K562 (cell line): ENCODE data around the gene ZFP64. TPM values are rescaled to one million over a fixed set of nuclear protein-coding genes. Genes with fewer than 3 reads are reported as not detected.

ENCODE experiments used
- CREB5 ChIP-seq: fragments of 250-450 bp; sonication (Bioruptor Pico); IDR thresholded peaks from 2 replicates; pipeline ENCODE4 v1.5.0; 2020; ENCODE audit warnings: mild to moderate bottlenecking
- E2F6 ChIP-seq, 2 experiments: IDR thresholded peaks; 2 replicates each; pipeline ENCODE4 v1.6.1; 2011; ENCODE audit warnings: borderline replicate concordance in 1 of 2, control low read depth in 1 of 2, low read depth in 1 of 2, low read length in 1 of 2, mild to moderate bottlenecking in 1 of 2, mixed read lengths in 1 of 2, moderate library complexity in 1 of 2; ENCODE audit not compliant: insufficient read depth in 1 of 2, insufficient read length in 1 of 2, poor library complexity in 1 of 2, severe bottlenecking in 1 of 2; ENCODE audit errors: extremely low read depth in 1 of 2
- FOSL1 ChIP-seq: fragments of 200-800 bp; sonication (Bioruptor generic); conservative IDR thresholded peaks from 2 replicates; pipeline ENCODE4 v1.6.1; 2016; ENCODE audit warnings: missing genetic modification characterization, missing compliant biosample characterization
- GTF2F1 ChIP-seq: IDR thresholded peaks from 2 replicates; pipeline ENCODE4 v1.6.1; 2011; ENCODE audit warnings: low read depth, low read length, improper control_type of control experiment
- NCOA4 ChIP-seq: fragments of 450-650 bp; IDR thresholded peaks from 2 replicates; pipeline ENCODE4 v1.6.1; 2018; ENCODE audit warnings: mild to moderate bottlenecking; ENCODE audit not compliant: partially characterized antibody
- SOX6 ChIP-seq: fragments of 450-650 bp; IDR thresholded peaks from 2 replicates; pipeline ENCODE4 v1.6.1; 2014; ENCODE audit warnings: mild to moderate bottlenecking
- TEAD2 ChIP-seq: fragments of 450-650 bp; IDR thresholded peaks from 2 replicates; pipeline ENCODE4 v1.6.1; 2016; ENCODE audit warnings: missing genetic modification characterization, control low read depth, missing compliant biosample characterization
- TRIM25 ChIP-seq: fragments of 450-650 bp; IDR thresholded peaks from 2 replicates; pipeline ENCODE4 v1.7.0; 2016; ENCODE audit warnings: borderline replicate concordance
- ZNF347 ChIP-seq: fragments of 450-650 bp; formaldehyde crosslinking; IDR thresholded peaks from 2 replicates; pipeline ENCODE4 v1.4.0; 2020; ENCODE audit warnings: low read depth, mild to moderate bottlenecking, moderate library complexity
- ZNF395 ChIP-seq: fragments of 200-800 bp; sonication (Bioruptor generic); IDR thresholded peaks from 2 replicates; pipeline ENCODE4 v1.6.1; 2017; ENCODE audit warnings: missing genetic modification characterization, missing compliant biosample characterization
- ZNF592 ChIP-seq: fragments of 450-650 bp; IDR thresholded peaks from 2 replicates; pipeline ENCODE4 v1.6.1; 2017; ENCODE audit warnings: antibody characterized with exemption, mild to moderate bottlenecking
- ZNF740 ChIP-seq, 3 experiments: fragments of 200-800 bp in 1 of 3; sonication (Bioruptor generic) in 1 of 3; sonication (generic) in 1 of 3; formaldehyde crosslinking in 1 of 3; IDR thresholded peaks; 2 replicates each; pipeline versions ENCODE4 v1.6.1 to v1.8.0; 2016 to 2022; ENCODE audit warnings: mild to moderate bottlenecking in 2 of 3, missing compliant biosample characterization in 2 of 3, missing genetic modification characterization in 2 of 3, missing genetic modification reagents in 1 of 3
- ZNF77 ChIP-seq: fragments of 250-450 bp; sonication (Bioruptor Pico); IDR thresholded peaks from 2 replicates; pipeline ENCODE4 v1.5.0; 2020
- polyA plus RNA-seq, 8 experiments: library from polyadenylated mRNA; depleted of rRNA in 4 of 8; stranded (reverse) in 5 of 8; unstranded in 3 of 8; fragments of >200 nt; fragmentation: Nextera tagmentation in 2 of 8; fragmentation: Illumina TruSeq in 1 of 8; extraction: Ambion mirVana in 2 of 8; extraction: Trizol in 1 of 8; gene quantifications; 2 replicates each; pipeline versions ENCODE4 v1.2.1 to v1.2.3, GENCODE V29; 2011 to 2014; ENCODE audit warnings: inconsistent platforms in 1 of 8, missing spikeins in 1 of 8
- total RNA-seq, 7 experiments: library from RNA; depleted of rRNA in 6 of 7; stranded (reverse); fragments of >200 nt in 6 of 7; fragmentation: Illumina TruSeq in 2 of 7; extraction: Trizol in 2 of 7; gene quantifications; 2 replicates each; pipeline versions ENCODE4 v1.2.1 to v1.2.3, GENCODE V29; 2011 to 2021; ENCODE audit warnings: low replicate concordance in 1 of 7

ZFP64 gene
- total and polyA plus RNA-seq, 9 of the 15 experiments (the other 6 are each of a cell fraction or from before 2014, with no cell fraction given): 1.4 to 13.4 (median 7.0) TPM

GRCh38 chr20:52191132-52191915, at the start of gene ZFP64 (continued):
- peak; percentile 87 for TF ChIP-seq ZNF740 (CRISPR knock-in tag; IDR thresholded peaks at IDR 0.05)
- peak in 1 of 2 experiments; percentile 89; a peak in 2 of 4 replicates for TF ChIP-seq ZNF740 (tag; IDR thresholded peaks at IDR 0.05)
- 0 out of 2 replicates have a peak, but pooled peaks have one; percentile 49 for TF ChIP-seq GTF2F1
- TF ChIP-seq ZNF592: 0 out of 2 replicates have a peak, but pooled peaks have one; percentile 7
- no peak for TF ChIP-seq TEAD2 (tag)
- peak in 1 of 2 experiments; percentile 40 for TF ChIP-seq E2F6 (IDR thresholded peaks at IDR 0.05; ENCODE audit: borderline replicate concordance in 1 of 2, extremely low read depth in 1 of 2, insufficient read depth in 1 of 2, insufficient read length in 1 of 2, low read depth in 1 of 2, low read length in 1 of 2, poor library complexity in 1 of 2, severe bottlenecking in 1 of 2)
- TF ChIP-seq FOSL1 (tag): no peak
- no peak for TF ChIP-seq CREB5 (CRISPR knock-in tag)
- TF ChIP-seq TRIM25: no peak
- TF ChIP-seq SOX6: peak; percentile 26; the same call in 1 of the 2 replicates
- TF ChIP-seq ZNF77 (CRISPR knock-in tag): no peak
- TF ChIP-seq NCOA4: no peak
- no peak for TF ChIP-seq ZNF347
- TF ChIP-seq ZNF395 (CRISPR knock-in tag): peak; percentile 71; the same call in 1 of the 2 replicates
